ENCODE data around the gene COX8C. TPM values are rescaled to one million over a fixed set of nuclear protein-coding genes. Genes with fewer than 3 reads are reported as not detected.

COX8C gene
- total RNA-seq, 1 experiment from 2014 or later, result not detected

- peak; percentile 55 for DNase-seq
- no peaks in the 10 kb centered on the region for H3K36me3 ChIP-seq (ENCODE audit: low read depth, low read length)
- H4K20me1 ChIP-seq (ENCODE audit: low read length), result no peaks in the 10 kb centered on the region
- H3K4me3 ChIP-seq (ENCODE audit: low read length), result no peak overlapping the region
- intact Hi-C loops (cut with micrococcal nuclease), result no loop called here
- no peaks in the 10 kb centered on the region for H3F3A ChIP-seq (ENCODE audit: low read length, unreplicated experiment)
- H2AFZ ChIP-seq (ENCODE audit: low read length), result no peak overlapping the region
- peaks cover 98% of the 10 kb centered on the region for H3K79me2 ChIP-seq (ENCODE audit: low read length)
- no peaks in the 10 kb centered on the region for H3K9me2 ChIP-seq (replicated peaks; ENCODE audit: low read length)
- BruUV-seq (replicated peaks), result no TSS peak
- TF ChIP-seq EZH2phosphoT487 (IDR thresholded peaks at IDR 0.05; ENCODE audit: borderline replicate concordance, low read length) (no peak), EZH2 (IDR thresholded peaks at IDR 0.05; ENCODE audit: low read length, unreplicated experiment) (no peak), CTCF (conservative IDR thresholded peaks at IDR 0.05; ENCODE audit: low read depth, low read length) (no peak)
- POLR2A ChIA-PET (ENCODE audit: unreplicated experiment), result no interaction called here
- no peak overlapping the region for H3K9ac ChIP-seq (ENCODE audit: low read length)
- CTCF ChIA-PET, result no interaction called here
- H3K9me3 ChIP-seq (ENCODE audit: low read length), result no peaks in the 10 kb centered on the region
- H3K4me1 ChIP-seq (ENCODE audit: insufficient read depth, low read length), result peaks cover 9% of the 10 kb centered on the region
- peak overlapping the region; percentile 36; the same call in 1 of the 2 replicates for H3K4me2 ChIP-seq (ENCODE audit: low read length)
- no peaks in the 10 kb centered on the region for H3K27me3 ChIP-seq (ENCODE audit: low read length)
- H3K27ac ChIP-seq (ENCODE audit: low read length), result peak overlapping the region; percentile 62
- ATAC-seq, result peak; percentile 76
Observed at GRCh38 chr14:93301821-93302447, 45.0 kb upstream of the COX8C start.

- Histone ChIP-seq H3K9me2 (replicated peaks; ENCODE audit: low read length) (no peaks in the 10 kb centered on the region), H4K20me1 (ENCODE audit: low read length) (no peaks in the 10 kb centered on the region), H3F3A (ENCODE audit: low read length, unreplicated experiment) (no peaks in the 10 kb centered on the region), H3K4me1 (ENCODE audit: insufficient read depth, low read length) (peaks cover 9% of the 10 kb centered on the region), H3K36me3 (ENCODE audit: low read depth, low read length) (no peaks in the 10 kb centered on the region), H3K9ac (ENCODE audit: low read length) (no peak overlapping the region), H3K79me2 (ENCODE audit: low read length) (peaks cover 99% of the 10 kb centered on the region), H3K9me3 (ENCODE audit: low read length) (no peaks in the 10 kb centered on the region), H3K27ac (ENCODE audit: low read length) (no peak overlapping the region), H3K4me3 (ENCODE audit: low read length) (no peak overlapping the region), H3K27me3 (ENCODE audit: low read length) (no peaks in the 10 kb centered on the region), H3K4me2 (ENCODE audit: low read length) (no peak overlapping the region), H2AFZ (ENCODE audit: low read length) (no peak overlapping the region)
- ChIA-PET POLR2A (ENCODE audit: unreplicated experiment) (no interaction called here), CTCF (interaction anchor here (0.7 kb wide), 1 partner anchor 29 kb away, joined by 3 read pairs; no protein-coding TSS in a partner anchor)
- TF ChIP-seq CTCF (conservative IDR thresholded peaks at IDR 0.05; ENCODE audit: low read depth, low read length) (no peak), EZH2phosphoT487 (IDR thresholded peaks at IDR 0.05; ENCODE audit: borderline replicate concordance, low read length) (no peak), EZH2 (IDR thresholded peaks at IDR 0.05; ENCODE audit: low read length, unreplicated experiment) (no peak)
- no TSS peak for BruUV-seq (replicated peaks)
- intact Hi-C loops (cut with micrococcal nuclease), result no loop called here
- DNase-seq, result no peak
- no peak for ATAC-seq
Observed at GRCh38 chr14:93302688-93303581, 44.0 kb upstream of the COX8C start.

- no peaks in the 10 kb centered on the region for H4K20me1 ChIP-seq (ENCODE audit: low read length)
- no peak overlapping the region for H2AFZ ChIP-seq (ENCODE audit: low read length)
- H3K36me3 ChIP-seq (ENCODE audit: low read depth, low read length), result no peaks in the 10 kb centered on the region
- no peaks in the 10 kb centered on the region for H3K9me3 ChIP-seq (ENCODE audit: low read length)
- H3K9ac ChIP-seq (ENCODE audit: low read length), result no peak overlapping the region
- H3F3A ChIP-seq (ENCODE audit: low read length, unreplicated experiment), result no peaks in the 10 kb centered on the region
- no TSS peak for BruUV-seq (replicated peaks)
- DNase-seq (no peak), ATAC-seq (no peak)
- peaks cover 12% of the 10 kb centered on the region for H3K4me1 ChIP-seq (ENCODE audit: insufficient read depth, low read length)
- H3K27ac ChIP-seq (ENCODE audit: low read length), result no peak overlapping the region
- ChIA-PET CTCF (no interaction called here), POLR2A (ENCODE audit: unreplicated experiment) (no interaction called here)
- no peaks in the 10 kb centered on the region for H3K9me2 ChIP-seq (replicated peaks; ENCODE audit: low read length)
- H3K4me2 ChIP-seq (ENCODE audit: low read length), result no peak overlapping the region
- H3K27me3 ChIP-seq (ENCODE audit: low read length), result no peaks in the 10 kb centered on the region
- intact Hi-C loops (cut with micrococcal nuclease), result no loop called here
- H3K4me3 ChIP-seq (ENCODE audit: low read length), result no peak overlapping the region
- TF ChIP-seq EZH2 (IDR thresholded peaks at IDR 0.05; ENCODE audit: low read length, unreplicated experiment) (no peak), EZH2phosphoT487 (IDR thresholded peaks at IDR 0.05; ENCODE audit: borderline replicate concordance, low read length) (no peak)
- peaks cover 99% of the 10 kb centered on the region for H3K79me2 ChIP-seq (ENCODE audit: low read length)
Observed at GRCh38 chr14:93303659-93304058, 43.3 kb upstream of the COX8C start.
